Measurements from ENCODE around the gene RING1.
A peak's percentile ranks its signal among the peaks of the same experiment; 100 is the strongest.

RING1 gene

GRCh38 chr6:33172688-33173534, 35.4 kb upstream of the RING1 start:
- no peak for DNase-seq

- no peak for DNase-seq
Measured at GRCh38 chr6:33173535-33174180, 34.6 kb upstream of the RING1 start.

- DNase-seq, result no peak
Measured at GRCh38 chr6:33174784-33175183, 33.5 kb upstream of the RING1 start.

- no peak for DNase-seq
Measured at GRCh38 chr6:33175436-33176069, 32.7 kb upstream of the RING1 start.

- DNase-seq, result no peak
Measured at GRCh38 chr6:33176906-33177305, 31.4 kb upstream of the RING1 start.

- DNase-seq, result no peak
Measured at GRCh38 chr6:33177552-33178446, 30.5 kb upstream of the RING1 start.

GRCh38 chr6:33178755-33179475, 29.4 kb upstream of the RING1 start:
- no peak for DNase-seq

GRCh38 chr6:33181141-33181540, 27.2 kb upstream of the RING1 start:
- no peak for DNase-seq

- DNase-seq, result no peak
Measured at GRCh38 chr6:33183071-33183683, 25.1 kb upstream of the RING1 start.

- no peak for DNase-seq
Measured at GRCh38 chr6:33185190-33185589, 23.1 kb upstream of the RING1 start.

GRCh38 chr6:33185654-33186187, 22.6 kb upstream of the RING1 start:
- no peak for DNase-seq

GRCh38 chr6:33187809-33188208, 20.5 kb upstream of the RING1 start:
- no peak for DNase-seq

- no peak for DNase-seq
Measured at GRCh38 chr6:33189164-33189563, 19.1 kb upstream of the RING1 start.

- no peak for DNase-seq
Measured at GRCh38 chr6:33189625-33190448, 18.5 kb upstream of the RING1 start.

- DNase-seq, result no peak
Measured at GRCh38 chr6:33190504-33191107, 17.7 kb upstream of the RING1 start.

- no peak for DNase-seq
Measured at GRCh38 chr6:33191383-33192104, 16.8 kb upstream of the RING1 start.

GRCh38 chr6:33192105-33192646, 16.1 kb upstream of the RING1 start, which contains the start of gene COL11A2:
Gene COL11A2, minus strand, starts transcription at chr6:33192467. Its CDS starts 227 bp downstream, at chr6:33192240.
- peak; percentile 46 for DNase-seq

- DNase-seq, result peak; percentile 34
Measured at GRCh38 chr6:33192671-33193602, 15.4 kb upstream of the RING1 start.
